HG03457 (cell line): ENCODE results near the gene SPCS1.
"Not testable (repeated sequence)": the region's sequence is repeated elsewhere in the genome, so short reads cannot be mapped to it uniquely, and the experiment has no call there.

Experiments used
- ATAC-seq: cut with Tn5 transposase; IDR thresholded peaks from one replicate; pipeline ENCODE4 v1.9.1; 2021; ENCODE audit warnings: moderate number of reproducible peaks; ENCODE audit not compliant: unreplicated experiment

The SPCS1 gene

DNA sequence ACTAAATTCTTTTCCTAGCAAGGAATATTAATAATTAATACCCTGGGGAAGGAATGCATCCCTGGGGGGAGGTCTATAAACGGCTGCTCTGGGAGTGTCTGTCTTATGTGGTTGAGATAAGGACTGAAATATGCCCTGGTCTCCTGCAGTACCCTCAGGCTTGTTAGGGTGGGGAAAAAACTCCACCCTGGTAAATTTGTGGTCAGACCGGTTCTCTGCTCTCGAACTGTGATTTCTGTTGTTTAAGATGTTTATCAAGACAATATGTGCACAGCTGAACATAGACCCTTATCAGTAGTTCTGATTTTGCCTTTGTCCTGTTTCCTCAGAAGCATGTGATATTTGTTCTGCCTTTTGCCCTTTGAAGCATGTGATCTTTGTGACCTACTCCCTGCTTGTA is 22.8 kb downstream of the SPCS1 start:
- ATAC-seq: not testable (repeated sequence)

- no peak for ATAC-seq
Measured at GRCh38 chr3:52730681-52731080, 24.8 kb downstream of the SPCS1 start.

GRCh38 chr3:52731590-52731989 is 25.7 kb downstream of the SPCS1 start:
- no peak for ATAC-seq

DNA sequence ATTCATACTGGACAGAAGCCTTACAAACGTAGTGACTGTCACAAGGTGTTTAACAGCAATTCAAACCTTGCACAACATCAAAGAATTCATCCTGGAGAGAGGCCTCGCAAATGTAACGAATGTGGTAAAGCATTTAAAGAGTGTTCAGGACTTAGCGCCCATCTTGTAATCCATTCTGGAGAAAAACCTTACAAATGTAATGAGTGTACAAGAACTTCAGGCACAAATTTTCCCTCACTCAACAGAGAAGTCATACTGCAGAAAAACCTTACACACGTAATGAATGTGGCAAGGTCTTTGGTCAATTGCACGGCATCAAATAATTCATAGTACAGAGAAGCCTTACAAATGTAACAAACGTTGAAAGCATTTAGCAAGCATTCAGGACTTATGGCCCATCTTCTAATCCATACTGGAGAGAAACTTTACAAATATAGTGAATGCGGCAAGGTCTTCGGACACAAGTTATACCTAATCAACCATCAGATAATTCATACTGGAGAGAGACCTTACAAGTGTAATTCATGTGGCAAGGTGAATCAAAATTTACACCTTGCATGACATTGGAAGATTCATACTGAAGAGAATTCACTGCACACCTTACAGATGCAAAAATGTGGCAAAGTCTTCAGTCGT is 27.5 kb downstream of the SPCS1 start:
- ATAC-seq: no peak

GRCh38 chr3:52739730-52740129 is 33.8 kb downstream of the SPCS1 start:
- ATAC-seq: no peak

DNA sequence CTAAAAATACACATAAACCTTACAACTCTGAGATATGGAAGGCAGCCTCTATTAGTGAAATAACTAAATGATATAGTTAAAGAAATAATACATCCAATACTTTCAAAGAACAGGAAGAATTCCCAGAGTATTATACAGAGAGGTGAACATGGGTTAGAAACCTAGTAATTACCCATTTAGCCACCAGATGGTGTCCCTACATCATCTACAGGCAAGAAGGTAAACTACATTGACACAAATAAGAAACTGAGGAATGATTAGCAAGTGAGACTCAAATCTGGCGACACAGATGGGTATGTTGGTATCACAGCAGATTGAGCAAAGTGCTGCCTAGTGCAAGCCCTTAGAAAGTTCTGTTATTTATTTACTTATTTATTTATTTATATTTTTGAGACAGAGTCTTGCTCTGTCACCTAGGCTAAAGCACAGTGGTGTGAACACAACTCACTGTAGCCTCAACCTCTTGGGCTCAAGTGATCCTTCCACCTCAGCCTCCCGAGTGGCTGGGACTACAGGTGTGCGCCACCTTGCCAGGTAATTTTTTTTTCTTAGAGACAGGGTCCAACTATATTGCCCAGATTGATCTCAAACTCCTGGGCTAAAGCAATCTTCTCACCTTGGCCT is 36.6 kb downstream of the SPCS1 start:
- no peak for ATAC-seq

- ATAC-seq: no peak
Measured at GRCh38 chr3:52743152-52743551, 37.2 kb downstream of the SPCS1 start.

DNA sequence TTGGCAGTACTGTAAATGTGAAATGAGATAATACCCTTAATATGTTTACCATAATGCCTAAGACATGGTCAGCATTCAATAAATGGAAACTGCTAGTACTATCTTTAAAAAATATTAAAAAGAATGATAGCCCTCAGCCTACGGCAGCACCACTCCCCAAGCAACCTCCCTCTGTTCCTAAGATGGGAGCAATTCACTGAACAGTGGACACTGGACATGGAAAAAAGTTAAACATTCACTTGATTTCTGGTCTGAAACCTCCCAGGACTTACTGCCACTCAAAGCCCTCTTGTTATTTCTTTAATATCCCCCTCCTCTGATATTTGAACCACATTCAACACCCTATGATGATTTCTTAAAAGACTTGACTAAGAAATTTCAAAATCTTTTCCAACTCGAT is 37.8 kb downstream of the SPCS1 start:
- ATAC-seq: no peak

DNA sequence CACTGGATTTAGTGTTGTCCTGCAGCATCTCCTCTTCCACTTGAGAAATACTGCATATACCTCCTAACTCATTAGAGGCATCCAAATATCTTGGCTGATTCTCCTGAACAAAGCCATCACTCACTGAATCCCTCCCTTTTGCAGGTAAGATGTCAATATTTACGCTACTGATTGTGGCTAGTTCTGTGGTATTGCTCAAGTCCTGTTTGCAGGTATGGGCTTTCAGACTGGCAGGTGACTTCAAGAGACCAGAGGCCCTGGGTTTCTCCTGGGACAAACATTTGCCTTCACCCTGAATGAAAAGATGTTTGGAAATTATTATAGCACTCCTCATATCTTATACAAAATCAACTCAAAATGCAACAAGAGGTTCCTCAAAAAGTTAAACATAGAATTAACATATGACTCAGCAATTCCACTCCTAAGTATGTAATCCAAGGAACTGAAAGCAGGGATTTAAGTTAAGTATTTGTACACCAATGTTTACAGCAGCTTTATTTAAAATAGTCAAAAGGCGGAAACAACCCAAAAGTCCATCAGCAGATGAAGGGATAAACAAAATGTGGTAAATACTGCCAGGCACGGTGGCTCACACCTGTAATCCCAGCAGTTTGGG is 46.2 kb downstream of the SPCS1 start:
- ATAC-seq: no peak

- no peak for ATAC-seq
Measured at GRCh38 chr3:52754373-52754772, 48.5 kb downstream of the SPCS1 start.

DNA sequence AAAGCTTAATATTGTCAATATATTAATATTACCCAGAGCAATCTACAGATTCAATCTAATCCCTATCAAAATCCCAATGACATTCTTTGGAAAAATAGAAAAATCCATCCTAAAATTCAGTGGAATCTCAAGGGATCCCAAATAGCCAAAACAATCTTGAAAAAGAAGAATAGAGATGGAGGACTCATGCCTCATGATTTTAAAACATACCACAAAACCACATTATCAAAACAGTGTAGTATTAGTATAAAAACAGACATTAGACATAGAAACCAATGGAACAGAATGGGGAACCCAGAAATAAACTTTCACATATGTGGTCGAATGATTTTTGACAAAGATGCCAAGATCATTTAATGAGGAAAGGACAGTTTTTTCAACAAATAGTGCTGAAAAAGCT is 50.2 kb downstream of the SPCS1 start:
- ATAC-seq: no peak
